GM21526 (cell line): Measurements from ENCODE around the gene LAMA2.
"Not testable (repeated sequence)": the region's sequence is repeated elsewhere in the genome, so short reads cannot be mapped to it uniquely, and the experiment has no call there.

Experiments used
- ATAC-seq: cut with Tn5 transposase; IDR thresholded peaks from one replicate; pipeline ENCODE4 v1.9.1; 2021; ENCODE audit warnings: moderate library complexity; ENCODE audit not compliant: unreplicated experiment, low FRiP score

LAMA2 gene

GRCh38 chr6:129112591-129112990, 229.7 kb downstream of the LAMA2 start:
- no peak for ATAC-seq

DNA sequence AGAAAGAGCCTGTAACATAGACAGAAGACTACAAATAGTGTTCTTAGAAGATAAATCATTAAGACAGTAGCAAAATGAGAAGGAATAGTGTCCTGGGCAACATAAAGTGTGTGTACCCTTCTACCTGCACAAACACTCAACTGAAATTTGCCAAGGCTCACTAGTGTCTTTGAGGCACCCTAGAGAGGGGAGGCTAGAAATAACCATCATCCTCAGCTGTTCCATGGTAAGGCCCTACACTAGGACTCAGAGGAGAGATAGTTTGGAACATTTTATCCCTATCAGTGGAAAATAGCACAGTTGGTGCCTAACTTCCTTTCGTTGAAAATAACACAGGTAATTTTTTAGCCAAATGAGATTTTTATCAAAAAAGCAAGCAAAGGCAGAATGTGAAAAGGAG, 230.7 kb downstream of the LAMA2 start:
- ATAC-seq = no peak

DNA sequence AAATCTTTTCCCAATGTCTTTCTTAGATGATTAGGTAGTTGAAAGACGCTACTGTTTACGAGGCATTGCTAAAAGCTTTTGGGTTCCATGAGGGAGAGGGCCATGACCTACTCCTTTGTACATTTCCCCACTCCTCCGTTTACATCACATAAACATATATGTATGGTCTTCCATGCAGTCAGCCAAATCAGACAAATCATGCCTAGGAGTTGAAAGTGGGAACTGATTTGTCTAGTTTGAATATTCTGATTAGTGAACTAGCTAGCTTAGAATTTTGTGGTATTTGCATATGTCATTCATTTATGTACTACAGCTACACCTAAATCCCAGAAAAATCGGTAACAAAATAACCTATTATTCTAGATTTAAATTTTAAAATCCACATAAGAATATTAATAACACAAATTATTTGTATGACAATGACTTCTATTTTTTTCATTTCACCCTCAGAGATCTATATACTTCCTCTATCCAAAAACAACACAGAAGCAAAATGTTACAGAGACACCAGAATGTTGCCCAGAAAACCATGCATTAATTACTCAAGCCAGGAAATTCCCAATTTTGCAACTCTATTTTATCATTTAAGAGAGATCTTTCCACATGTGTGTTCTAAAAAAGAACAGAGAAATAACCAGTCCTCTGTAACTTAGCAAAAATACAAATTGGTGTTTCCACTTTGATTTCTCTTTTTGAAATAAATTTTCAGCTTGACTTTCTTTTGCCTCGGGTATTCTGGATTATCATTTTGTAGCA, 231.9 kb downstream of the LAMA2 start:
- ATAC-seq = no peak

GRCh38 chr6:129115471-129115870, 232.5 kb downstream of the LAMA2 start:
- ATAC-seq = no peak

GRCh38 chr6:129117355-129117754, 234.4 kb downstream of the LAMA2 start:
- ATAC-seq = no peak

DNA sequence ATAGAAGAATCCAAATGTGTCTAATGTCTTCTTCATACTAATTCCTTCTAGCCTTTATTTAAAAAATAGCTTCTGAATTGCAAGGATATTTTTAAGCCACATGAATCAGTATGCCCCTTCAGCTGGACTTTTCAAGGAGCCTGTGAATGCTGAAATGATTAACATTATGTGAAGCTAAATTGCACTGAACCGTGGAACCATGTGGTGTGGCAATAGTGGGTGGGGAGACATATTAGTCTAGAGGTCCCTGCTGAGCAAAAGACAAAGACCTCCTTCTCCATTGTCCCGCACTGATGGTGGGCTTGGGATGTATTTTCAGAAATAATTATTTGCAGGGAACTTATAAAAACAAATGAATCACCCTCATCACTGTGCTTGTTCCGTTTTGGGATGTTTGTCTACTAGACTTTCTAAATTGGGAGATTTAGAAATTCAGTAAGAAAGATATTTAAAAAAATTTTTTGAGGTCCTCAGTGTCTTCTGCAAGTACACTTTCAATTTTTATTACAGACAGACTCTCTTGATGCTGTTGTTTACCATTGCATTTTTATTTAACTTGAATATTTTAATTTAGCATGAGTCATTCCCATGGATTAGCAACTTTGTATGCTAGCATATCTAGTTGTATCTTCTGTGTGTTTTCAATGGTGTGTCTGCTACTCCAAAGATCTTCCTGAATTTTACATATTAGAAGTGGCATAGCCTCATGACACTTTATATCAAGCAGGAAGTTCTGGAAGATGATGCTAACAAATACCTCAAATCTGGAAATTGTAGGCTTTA, 238.1 kb downstream of the LAMA2 start:
- ATAC-seq = no peak

DNA sequence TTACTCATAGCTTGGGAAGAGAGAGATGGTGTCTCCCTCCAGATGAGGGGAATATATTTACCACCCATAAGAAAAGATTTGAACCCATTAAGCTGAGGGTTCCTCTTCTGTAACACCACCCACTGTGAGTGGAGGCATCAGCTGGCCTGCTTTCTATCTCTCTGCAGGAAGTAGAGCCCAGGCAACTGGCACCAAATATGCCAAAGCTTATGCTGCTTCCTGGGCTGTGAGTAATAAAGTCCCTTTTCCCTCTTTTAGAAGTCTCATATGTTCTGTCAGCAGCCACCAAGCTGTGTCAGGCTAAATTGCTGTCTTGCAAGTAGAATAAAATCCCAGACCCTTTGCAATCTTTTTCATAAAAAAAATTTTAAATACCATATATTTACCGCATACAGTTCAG, 241.4 kb downstream of the LAMA2 start:
- ATAC-seq = no peak

- ATAC-seq = no peak
These were observed 247.2 kb downstream of the LAMA2 start for GRCh38 chr6:129130106-129130505.

DNA sequence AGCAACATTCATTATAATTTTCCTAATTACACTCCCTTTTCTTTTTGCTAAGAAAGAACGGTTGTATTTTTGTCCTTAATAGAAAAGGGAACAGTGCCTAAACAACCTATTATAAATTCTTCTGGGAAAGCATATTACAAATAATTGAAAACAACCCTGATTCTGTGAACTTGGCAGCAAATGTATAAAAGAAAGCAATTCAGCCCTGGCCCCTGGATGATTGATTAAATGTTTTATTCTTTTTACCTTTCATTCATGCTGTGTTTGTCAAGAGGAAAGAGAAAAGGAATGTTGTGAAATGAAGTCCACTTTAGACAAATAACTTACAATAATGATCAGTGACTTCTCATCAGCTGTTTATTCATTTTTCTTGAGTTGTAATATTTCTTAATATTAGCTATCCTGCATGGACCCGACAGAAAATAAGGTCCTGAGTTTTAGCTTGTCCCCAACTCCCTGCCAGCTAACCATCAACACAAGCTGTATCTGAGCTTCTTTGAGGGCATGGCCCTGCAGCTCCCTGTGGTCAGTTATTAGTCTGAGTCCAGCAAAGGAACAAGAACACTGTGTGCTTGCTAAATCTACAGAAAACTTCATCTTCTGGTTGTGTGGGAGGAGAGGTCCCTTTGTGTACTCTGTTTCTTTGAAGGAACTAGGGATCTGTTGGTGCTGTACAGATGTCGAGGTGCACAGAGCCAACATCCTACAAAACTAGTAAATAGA, 248.2 kb downstream of the LAMA2 start:
- no peak for ATAC-seq

GRCh38 chr6:129133770-129134192, 250.8 kb downstream of the LAMA2 start:
- ATAC-seq = no peak

DNA sequence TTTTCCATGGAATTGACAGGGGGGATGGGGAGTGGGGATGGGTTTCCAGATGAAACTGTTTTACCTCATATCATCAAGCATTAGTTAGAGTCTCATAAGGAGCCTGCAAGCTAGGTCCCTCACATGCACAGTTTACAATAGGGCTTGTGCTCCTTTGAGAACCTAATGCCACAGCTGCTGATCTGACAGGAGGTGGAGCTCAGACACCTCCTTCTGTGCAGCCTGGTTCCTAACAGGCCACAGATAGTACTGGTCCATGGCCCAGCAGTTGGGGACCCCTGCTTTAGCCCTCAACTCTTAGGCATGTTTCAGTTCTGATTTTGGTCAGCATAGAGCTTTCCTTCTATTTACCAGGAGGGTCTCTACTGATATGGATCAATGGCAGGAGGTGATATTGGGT, 251.6 kb downstream of the LAMA2 start:
- no peak for ATAC-seq

GRCh38 chr6:129135451-129135850, 252.5 kb downstream of the LAMA2 start:
- no peak for ATAC-seq

DNA sequence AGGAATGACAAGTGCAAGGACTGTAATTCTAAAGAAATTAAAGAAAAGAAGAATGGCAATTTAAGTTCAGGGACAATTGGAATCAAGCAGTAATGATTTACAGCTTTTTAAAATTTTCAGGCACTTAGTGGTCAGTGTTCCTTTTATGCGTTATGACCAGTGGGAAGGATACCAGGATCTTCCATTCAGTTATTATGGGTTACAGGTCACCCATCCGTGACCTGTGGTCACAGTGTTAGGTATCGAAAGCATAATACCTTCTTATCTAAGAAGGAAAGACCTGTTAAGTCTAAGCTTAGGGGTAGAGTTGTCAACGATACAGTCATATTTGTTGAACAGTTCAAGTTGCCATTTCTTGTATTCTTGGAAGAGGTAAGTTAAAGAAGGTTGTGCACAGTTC, 253.8 kb downstream of the LAMA2 start:
- ATAC-seq = no peak

DNA sequence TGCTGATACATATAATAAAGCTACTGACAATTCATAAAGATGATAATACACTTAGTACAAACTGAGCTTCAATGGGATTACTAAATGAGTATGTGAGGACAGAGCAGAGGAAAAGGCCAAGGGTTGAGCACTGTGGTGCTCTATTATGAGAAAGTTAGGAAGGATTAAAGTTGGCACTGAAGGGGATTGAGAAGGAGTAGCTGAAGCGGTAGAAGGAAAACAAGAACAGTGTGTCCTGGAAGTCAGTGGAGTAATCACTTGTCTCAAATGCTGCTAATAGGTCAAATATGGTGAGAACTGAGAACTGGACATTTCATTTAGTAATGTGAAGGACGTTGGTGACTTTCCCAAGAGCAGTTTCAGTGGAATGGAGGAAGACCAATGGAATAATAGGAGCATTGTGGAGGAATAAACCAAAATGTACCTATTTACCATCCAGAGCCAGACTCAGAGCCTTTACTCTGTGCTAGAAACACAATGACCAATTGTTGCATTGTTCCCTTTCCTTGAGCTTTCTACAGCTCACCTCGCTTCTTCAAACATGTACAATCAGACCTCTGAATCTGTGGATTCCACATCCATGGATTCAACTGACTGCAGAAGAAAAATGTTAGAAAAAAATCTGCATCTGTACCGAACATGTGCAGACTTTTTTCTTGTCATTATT, 255.9 kb downstream of the LAMA2 start:
- no peak for ATAC-seq

DNA sequence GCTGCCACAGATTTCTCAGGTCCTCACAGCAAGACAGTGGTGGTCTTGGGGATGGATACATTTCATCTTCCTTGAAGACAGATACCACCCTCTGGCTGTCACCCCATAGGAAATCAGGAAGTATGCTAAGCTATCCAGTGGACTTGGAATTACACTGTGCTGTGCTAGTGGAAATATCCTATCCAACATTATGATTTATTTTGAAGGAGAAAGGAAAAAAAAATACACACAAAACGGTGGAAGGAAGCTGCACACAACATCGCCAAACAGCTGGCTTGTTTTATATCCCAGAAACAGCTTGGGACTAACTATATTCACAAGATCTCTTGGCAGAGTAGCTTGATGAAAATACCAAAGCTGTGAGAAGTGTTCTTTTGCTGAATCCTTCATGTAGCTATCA, 257.6 kb downstream of the LAMA2 start:
- no peak for ATAC-seq

- no peak for ATAC-seq
These were observed 258.6 kb downstream of the LAMA2 start for GRCh38 chr6:129141499-129141898.

DNA sequence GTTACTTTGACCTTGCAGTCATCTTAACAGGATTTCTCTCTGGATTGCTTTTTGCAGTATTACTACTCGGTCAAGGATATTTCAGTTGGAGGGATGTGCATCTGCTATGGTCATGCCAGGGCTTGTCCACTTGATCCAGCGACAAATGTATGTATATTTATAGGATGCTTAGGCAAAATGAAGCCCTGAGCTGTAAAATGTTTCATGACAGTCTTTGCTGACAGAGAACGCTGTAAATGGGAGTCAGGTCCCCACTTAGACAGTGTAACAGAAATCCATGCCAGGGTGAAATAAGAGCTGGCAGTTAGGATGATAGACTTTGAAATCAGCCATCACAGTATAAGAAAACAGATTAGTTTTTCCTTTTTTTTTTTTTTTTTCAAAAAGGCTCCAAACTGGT, 264.0 kb downstream of the LAMA2 start:
- no peak for ATAC-seq

DNA sequence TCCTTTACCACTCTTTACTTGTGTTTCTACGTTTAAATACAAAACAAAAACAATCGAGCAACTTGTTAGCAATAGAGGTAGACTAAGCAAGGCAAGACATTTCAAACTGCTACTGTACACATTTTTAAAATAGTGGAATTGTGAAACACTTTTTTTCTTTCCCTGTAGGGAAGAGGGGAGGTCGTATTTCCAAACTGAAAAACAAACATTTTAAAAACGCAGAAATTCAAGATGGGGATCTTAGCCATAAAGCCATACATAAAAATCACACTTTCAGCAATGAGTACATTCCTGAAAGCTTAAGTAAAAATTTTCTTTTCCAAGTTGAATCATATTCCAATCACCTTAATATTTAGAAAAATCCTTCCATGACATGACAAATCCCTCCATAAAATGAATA, 267.6 kb downstream of the LAMA2 start:
- no peak for ATAC-seq

DNA sequence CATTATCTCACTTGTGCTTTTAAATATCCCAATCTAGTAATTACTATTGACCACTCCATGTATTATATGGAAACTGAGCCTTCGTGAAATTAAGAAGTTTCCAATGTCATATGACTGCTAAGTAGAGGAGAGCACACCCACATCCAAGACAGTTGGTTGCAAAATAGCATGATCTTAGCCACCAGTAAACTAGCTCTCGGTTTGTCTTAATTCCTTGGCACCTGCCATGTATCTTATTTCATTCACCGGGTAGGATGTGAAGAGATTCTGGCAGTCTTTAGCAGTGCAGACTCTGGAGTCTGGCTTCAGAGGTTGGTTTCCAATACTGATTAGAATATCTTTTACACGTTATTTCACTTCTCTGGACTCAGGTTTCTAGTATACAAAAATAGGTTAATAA, 270.3 kb downstream of the LAMA2 start:
- no peak for ATAC-seq

DNA sequence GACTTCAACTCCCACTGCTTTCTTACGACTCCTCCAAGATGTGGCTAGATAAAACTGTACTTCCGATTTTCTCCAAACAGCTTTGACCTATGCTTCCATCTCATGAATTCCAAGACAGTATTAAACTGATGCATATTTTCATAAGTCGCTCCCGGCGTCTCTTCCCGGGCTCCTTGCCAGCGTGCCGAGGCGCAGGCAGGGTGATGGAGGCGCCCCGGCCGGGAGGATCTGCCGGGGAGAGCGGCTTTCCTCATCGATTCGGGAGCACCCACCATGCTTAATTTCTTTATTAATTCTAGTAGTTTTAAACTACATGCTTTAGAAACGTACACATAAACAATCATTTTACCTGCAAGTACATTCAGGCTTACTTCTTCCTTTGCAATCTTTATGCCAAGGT, 276.3 kb downstream of the LAMA2 start:
- ATAC-seq = not testable (repeated sequence)

DNA sequence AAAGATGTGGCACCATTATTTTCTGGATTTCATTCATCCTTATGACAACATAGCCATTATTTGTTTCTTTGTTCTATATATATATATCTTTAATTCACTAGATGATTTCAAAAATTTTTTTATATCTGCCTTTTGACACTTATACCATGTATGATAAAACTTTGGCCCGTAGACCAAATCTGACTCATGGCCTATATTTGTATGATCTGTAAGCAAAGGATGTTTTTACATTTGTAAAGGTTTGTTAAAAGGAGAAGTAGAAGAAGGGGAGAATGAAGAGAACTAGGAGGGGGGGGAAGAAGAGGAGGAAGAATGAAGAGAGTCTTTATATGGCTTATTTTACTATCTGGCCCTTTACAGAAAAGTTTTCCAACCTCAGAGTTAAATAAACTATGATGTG, 279.7 kb downstream of the LAMA2 start:
- ATAC-seq = no peak
